HepG2 (cell line): ENCODE data around the gene TXNL4A. TPM values are rescaled to one million over a fixed set of nuclear protein-coding genes. Genes with fewer than 3 reads are reported as not detected.
A peak's percentile ranks its signal among the peaks of the same experiment; 100 is the strongest.

Experiments used
- ADNP ChIP-seq: sonication (generic); formaldehyde crosslinking; IDR thresholded peaks from 2 replicates; pipeline ENCODE4 v1.4.0; 2020; ENCODE audit warnings: missing genetic modification reagents
- KDM2A ChIP-seq: sonication (generic); formaldehyde crosslinking; IDR thresholded peaks from 2 replicates; pipeline ENCODE4 v1.4.0; 2020; ENCODE audit warnings: low read depth, missing genetic modification reagents, borderline replicate concordance
- RFXAP ChIP-seq: sonication (generic); formaldehyde crosslinking; IDR thresholded peaks from 2 replicates; pipeline ENCODE4 v1.4.0; 2020; ENCODE audit warnings: missing genetic modification reagents, borderline replicate concordance
- SMAD1 ChIP-seq: sonication (generic); formaldehyde crosslinking; IDR thresholded peaks from 2 replicates; pipeline ENCODE4 v1.4.0; 2020; ENCODE audit warnings: missing genetic modification reagents, low read depth, mild to moderate bottlenecking, borderline replicate concordance
- SP1 ChIP-seq, 2 experiments: fragments of 450-650 bp in 1 of 2; sonication (generic) in 1 of 2; formaldehyde crosslinking in 1 of 2; IDR thresholded peaks; 2 replicates each; pipeline versions ENCODE4 v1.4.0 to v1.6.1; 2016 to 2020; ENCODE audit warnings: missing genetic modification reagents in 1 of 2
- SRY ChIP-seq: sonication (generic); formaldehyde crosslinking; IDR thresholded peaks from 2 replicates; pipeline ENCODE4 v1.8.0; 2022; ENCODE audit warnings: mild to moderate bottlenecking, missing genetic modification reagents
- TAF1 ChIP-seq: sonication (generic); formaldehyde crosslinking; IDR thresholded peaks from 2 replicates; pipeline ENCODE4 v1.4.0; 2020; ENCODE audit warnings: missing genetic modification reagents
- ZNF772 ChIP-seq: sonication (generic); formaldehyde crosslinking; IDR thresholded peaks from 2 replicates; pipeline ENCODE4 v1.5.0; 2020; ENCODE audit warnings: mild to moderate bottlenecking, missing genetic modification reagents
- polyA plus RNA-seq, 8 experiments: library from polyadenylated mRNA; depleted of rRNA in 3 of 8; stranded (reverse) in 7 of 8; unstranded in 1 of 8; fragments of >200 nt; fragmentation: Illumina TruSeq in 4 of 8; extraction: Trizol in 4 of 8; gene quantifications; 2 replicates each; pipeline versions ENCODE4 v1.2.1 to v1.2.3, GENCODE V29; 2011 to 2016; ENCODE audit warnings: low read depth in 4 of 8, missing spikeins in 1 of 8, mixed read lengths in 1 of 8; ENCODE audit not compliant: insufficient read depth in 1 of 8
- total RNA-seq, 5 experiments: library from RNA; depleted of rRNA; stranded (reverse); fragments of >200 nt; fragmentation: Illumina TruSeq; extraction: Trizol; gene quantifications; 2 replicates each; pipeline ENCODE4 v1.2.3, GENCODE V29; 2016; ENCODE audit warnings: low read depth in 1 of 5
- TF ChIP-seq, protein P1 (sequence below), 2 experiments: sonication (generic) in 1 of 2; formaldehyde crosslinking in 1 of 2; IDR thresholded peaks; 2 replicates each; pipeline versions ENCODE4 v1.4.0 to v1.6.1; 2016 to 2020; ENCODE audit warnings: borderline replicate concordance in 1 of 2, low read depth in 1 of 2, mild to moderate bottlenecking in 1 of 2, missing genetic modification reagents in 1 of 2
- TF ChIP-seq, protein P2 (sequence below): IDR thresholded peaks from 2 replicates; pipeline ENCODE4 v1.6.1; 2012; ENCODE audit warnings: low read depth, low read length, improper control_type of control experiment
- TF ChIP-seq, protein P3 (sequence below): sonication (generic); formaldehyde crosslinking; IDR thresholded peaks from 2 replicates; pipeline ENCODE4 v1.4.0; 2020; ENCODE audit warnings: missing genetic modification reagents
- TF ChIP-seq, protein P4 (sequence below): sonication (generic); formaldehyde crosslinking; IDR thresholded peaks from 2 replicates; pipeline ENCODE4 v1.5.1; 2020; ENCODE audit warnings: missing genetic modification reagents, mild to moderate bottlenecking, borderline replicate concordance
- TF ChIP-seq, protein P5 (sequence below): fragments of 450-650 bp; IDR thresholded peaks from 2 replicates; pipeline ENCODE4 v1.6.1; 2017
- TF ChIP-seq, protein P6 (sequence below): sonication (generic); formaldehyde crosslinking; IDR thresholded peaks from 2 replicates; pipeline ENCODE4 v1.8.0; 2022; ENCODE audit warnings: mild to moderate bottlenecking, missing genetic modification reagents; ENCODE audit not compliant: insufficient replicate concordance

TXNL4A gene
- total and polyA plus RNA-seq, 2 of the 13 experiments (the other 11 are each of a cell fraction or from before 2014, with no cell fraction given), result 172 to 202 TPM

GRCh38 chr18:79988451-79989194 lies at the start of gene TXNL4A (continued):
- TF ChIP-seq, protein P1, sequence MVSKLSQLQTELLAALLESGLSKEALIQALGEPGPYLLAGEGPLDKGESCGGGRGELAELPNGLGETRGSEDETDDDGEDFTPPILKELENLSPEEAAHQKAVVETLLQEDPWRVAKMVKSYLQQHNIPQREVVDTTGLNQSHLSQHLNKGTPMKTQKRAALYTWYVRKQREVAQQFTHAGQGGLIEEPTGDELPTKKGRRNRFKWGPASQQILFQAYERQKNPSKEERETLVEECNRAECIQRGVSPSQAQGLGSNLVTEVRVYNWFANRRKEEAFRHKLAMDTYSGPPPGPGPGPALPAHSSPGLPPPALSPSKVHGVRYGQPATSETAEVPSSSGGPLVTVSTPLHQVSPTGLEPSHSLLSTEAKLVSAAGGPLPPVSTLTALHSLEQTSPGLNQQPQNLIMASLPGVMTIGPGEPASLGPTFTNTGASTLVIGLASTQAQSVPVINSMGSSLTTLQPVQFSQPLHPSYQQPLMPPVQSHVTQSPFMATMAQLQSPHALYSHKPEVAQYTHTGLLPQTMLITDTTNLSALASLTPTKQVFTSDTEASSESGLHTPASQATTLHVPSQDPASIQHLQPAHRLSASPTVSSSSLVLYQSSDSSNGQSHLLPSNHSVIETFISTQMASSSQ (IDR thresholded peaks at IDR 0.05; ENCODE audit: low read depth), result no peak
- TF ChIP-seq, protein P1 (CRISPR knock-in tag; IDR thresholded peaks at IDR 0.05; ENCODE audit: borderline replicate concordance), result peak; percentile 68; the same call in 1 of the 2 replicates
- TF ChIP-seq SP1 (IDR thresholded peaks at IDR 0.05) (no peak), SP1 (CRISPR knock-in tag; IDR thresholded peaks at IDR 0.05) (peak; percentile 54), TAF1 (CRISPR knock-in tag) (peak; percentile 91), KDM2A (CRISPR knock-in tag) (peak; percentile 94), ZNF772 (peak; percentile 93; the same call in 1 of the 2 replicates), SMAD1 (CRISPR knock-in tag) (no peak), ADNP (CRISPR knock-in tag) (no peak), SRY (CRISPR knock-in tag) (0 out of 2 replicates have a peak, but pooled peaks have one; percentile 71), RFXAP (peak; percentile 80; the same call in 1 of the 2 replicates)
- TF ChIP-seq, protein P2, sequence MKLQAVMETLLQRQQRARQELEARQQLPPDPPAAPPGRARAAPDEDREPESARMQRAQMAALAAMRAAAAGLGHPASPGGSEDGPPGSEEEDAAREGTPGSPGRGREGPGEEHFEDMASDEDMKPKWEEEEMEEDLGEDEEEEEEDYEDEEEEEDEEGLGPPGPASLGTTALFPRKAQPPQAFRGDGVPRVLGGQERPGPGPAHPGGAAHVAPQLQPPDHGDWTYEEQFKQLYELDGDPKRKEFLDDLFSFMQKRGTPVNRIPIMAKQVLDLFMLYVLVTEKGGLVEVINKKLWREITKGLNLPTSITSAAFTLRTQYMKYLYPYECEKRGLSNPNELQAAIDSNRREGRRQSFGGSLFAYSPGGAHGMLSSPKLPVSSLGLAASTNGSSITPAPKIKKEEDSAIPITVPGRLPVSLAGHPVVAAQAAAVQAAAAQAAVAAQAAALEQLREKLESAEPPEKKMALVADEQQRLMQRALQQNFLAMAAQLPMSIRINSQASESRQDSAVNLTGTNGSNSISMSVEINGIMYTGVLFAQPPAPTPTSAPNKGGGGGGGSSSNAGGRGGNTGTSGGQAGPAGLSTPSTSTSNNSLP, result no peak
- TF ChIP-seq, protein P3, sequence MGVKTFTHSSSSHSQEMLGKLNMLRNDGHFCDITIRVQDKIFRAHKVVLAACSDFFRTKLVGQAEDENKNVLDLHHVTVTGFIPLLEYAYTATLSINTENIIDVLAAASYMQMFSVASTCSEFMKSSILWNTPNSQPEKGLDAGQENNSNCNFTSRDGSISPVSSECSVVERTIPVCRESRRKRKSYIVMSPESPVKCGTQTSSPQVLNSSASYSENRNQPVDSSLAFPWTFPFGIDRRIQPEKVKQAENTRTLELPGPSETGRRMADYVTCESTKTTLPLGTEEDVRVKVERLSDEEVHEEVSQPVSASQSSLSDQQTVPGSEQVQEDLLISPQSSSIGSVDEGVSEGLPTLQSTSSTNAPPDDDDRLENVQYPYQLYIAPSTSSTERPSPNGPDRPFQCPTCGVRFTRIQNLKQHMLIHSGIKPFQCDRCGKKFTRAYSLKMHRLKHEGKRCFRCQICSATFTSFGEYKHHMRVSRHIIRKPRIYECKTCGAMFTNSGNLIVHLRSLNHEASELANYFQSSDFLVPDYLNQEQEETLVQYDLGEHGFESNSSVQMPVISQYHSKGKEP (CRISPR knock-in tag), result no peak
- TF ChIP-seq, protein P4, sequence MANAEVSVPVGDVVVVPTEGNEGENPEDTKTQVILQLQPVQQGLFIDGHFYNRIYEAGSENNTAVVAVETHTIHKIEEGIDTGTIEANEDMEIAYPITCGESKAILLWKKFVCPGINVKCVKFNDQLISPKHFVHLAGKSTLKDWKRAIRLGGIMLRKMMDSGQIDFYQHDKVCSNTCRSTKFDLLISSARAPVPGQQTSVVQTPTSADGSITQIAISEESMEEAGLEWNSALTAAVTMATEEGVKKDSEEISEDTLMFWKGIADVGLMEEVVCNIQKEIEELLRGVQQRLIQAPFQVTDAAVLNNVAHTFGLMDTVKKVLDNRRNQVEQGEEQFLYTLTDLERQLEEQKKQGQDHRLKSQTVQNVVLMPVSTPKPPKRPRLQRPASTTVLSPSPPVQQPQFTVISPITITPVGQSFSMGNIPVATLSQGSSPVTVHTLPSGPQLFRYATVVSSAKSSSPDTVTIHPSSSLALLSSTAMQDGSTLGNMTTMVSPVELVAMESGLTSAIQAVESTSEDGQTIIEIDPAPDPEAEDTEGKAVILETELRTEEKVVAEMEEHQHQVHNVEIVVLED (CRISPR knock-in tag), result peak; percentile 99
- TF ChIP-seq, protein P5, sequence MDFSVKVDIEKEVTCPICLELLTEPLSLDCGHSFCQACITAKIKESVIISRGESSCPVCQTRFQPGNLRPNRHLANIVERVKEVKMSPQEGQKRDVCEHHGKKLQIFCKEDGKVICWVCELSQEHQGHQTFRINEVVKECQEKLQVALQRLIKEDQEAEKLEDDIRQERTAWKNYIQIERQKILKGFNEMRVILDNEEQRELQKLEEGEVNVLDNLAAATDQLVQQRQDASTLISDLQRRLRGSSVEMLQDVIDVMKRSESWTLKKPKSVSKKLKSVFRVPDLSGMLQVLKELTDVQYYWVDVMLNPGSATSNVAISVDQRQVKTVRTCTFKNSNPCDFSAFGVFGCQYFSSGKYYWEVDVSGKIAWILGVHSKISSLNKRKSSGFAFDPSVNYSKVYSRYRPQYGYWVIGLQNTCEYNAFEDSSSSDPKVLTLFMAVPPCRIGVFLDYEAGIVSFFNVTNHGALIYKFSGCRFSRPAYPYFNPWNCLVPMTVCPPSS, result no peak
- TF ChIP-seq, protein P6, sequence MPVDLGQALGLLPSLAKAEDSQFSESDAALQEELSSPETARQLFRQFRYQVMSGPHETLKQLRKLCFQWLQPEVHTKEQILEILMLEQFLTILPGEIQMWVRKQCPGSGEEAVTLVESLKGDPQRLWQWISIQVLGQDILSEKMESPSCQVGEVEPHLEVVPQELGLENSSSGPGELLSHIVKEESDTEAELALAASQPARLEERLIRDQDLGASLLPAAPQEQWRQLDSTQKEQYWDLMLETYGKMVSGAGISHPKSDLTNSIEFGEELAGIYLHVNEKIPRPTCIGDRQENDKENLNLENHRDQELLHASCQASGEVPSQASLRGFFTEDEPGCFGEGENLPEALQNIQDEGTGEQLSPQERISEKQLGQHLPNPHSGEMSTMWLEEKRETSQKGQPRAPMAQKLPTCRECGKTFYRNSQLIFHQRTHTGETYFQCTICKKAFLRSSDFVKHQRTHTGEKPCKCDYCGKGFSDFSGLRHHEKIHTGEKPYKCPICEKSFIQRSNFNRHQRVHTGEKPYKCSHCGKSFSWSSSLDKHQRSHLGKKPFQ, result peak; percentile 84
